Measurements from ENCODE around the gene ERRFI1.

ERRFI1 gene

DNA sequence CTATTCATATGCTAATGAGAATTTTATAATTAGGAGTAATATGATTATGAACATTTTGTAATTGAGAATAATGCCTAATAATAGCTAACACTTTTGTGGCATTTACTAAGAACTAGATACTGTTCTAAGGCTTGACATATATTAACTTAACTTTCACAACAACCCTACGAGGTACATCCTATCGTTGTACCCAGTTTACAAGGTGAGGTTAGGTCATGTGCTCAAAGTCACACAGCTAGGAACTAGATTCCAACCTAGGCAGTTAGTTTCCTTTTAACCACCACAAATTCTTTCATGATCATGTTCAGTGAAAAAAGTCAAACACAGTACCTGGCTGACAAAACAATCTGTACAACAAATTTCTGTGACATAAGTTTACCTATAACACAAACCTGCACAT is 13.0 kb upstream of the ERRFI1 start:
- no peak for TF ChIP-seq POLR2AphosphoS5 (IDR thresholded peaks at IDR 0.05; ENCODE audit: low read depth, low read length)
- TF ChIP-seq TAF1 (IDR thresholded peaks at IDR 0.05; ENCODE audit: borderline replicate concordance, low read depth, low read length), result no peak
- no peak for TF ChIP-seq POLR2A (IDR thresholded peaks at IDR 0.05; ENCODE audit: low read depth, low read length)
- FAIRE-seq (no peak), DNase-seq (ENCODE audit: insufficient read length) (no peak)

- TF ChIP-seq POLR2AphosphoS5 (IDR thresholded peaks at IDR 0.05; ENCODE audit: low read depth, low read length), result no peak
- TF ChIP-seq TAF1 (IDR thresholded peaks at IDR 0.05; ENCODE audit: borderline replicate concordance, low read depth, low read length), result no peak
- no peak for TF ChIP-seq POLR2A (IDR thresholded peaks at IDR 0.05; ENCODE audit: low read depth, low read length)
- no peak for DNase-seq (ENCODE audit: insufficient read length)
- no peak for FAIRE-seq
These were observed 9.2 kb upstream of the ERRFI1 start for GRCh38 chr1:8035289-8035688.

- no peak for FAIRE-seq
- no peak for TF ChIP-seq POLR2AphosphoS5 (IDR thresholded peaks at IDR 0.05; ENCODE audit: low read depth, low read length)
- no peak for TF ChIP-seq POLR2A (IDR thresholded peaks at IDR 0.05; ENCODE audit: low read depth, low read length)
- TF ChIP-seq TAF1 (IDR thresholded peaks at IDR 0.05; ENCODE audit: borderline replicate concordance, low read depth, low read length), result no peak
- DNase-seq (ENCODE audit: insufficient read length), result no peak
These were observed 7.2 kb upstream of the ERRFI1 start for GRCh38 chr1:8033322-8033721.

DNA sequence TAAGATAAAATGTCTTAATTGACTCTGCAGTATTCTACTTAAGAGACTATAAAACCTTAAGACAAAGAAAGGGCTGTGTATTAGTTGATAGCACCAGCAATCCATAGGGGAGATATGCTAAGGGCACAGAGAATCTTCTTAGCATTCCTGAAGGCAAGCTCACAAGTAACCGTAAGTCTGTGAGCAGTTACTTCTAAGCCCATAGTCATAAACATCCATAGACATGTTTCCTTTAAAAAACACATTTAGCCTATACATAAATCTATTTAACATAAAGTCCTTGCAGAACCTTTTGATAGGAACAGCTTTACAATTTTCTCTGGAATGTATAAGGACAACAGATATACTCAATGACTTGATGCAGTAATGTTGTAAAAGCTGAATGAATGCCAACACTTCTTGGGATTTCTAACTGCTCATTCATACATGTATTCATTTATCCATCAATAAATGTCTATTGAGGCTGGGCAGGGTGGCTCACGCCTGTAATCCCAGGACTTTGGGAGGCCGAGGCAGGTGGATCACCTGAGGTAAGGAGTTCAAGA is 6.3 kb upstream of the ERRFI1 start:
- FAIRE-seq (no peak), DNase-seq (ENCODE audit: insufficient read length) (no peak)
- TF ChIP-seq TAF1 (IDR thresholded peaks at IDR 0.05; ENCODE audit: borderline replicate concordance, low read depth, low read length), result no peak

DNA sequence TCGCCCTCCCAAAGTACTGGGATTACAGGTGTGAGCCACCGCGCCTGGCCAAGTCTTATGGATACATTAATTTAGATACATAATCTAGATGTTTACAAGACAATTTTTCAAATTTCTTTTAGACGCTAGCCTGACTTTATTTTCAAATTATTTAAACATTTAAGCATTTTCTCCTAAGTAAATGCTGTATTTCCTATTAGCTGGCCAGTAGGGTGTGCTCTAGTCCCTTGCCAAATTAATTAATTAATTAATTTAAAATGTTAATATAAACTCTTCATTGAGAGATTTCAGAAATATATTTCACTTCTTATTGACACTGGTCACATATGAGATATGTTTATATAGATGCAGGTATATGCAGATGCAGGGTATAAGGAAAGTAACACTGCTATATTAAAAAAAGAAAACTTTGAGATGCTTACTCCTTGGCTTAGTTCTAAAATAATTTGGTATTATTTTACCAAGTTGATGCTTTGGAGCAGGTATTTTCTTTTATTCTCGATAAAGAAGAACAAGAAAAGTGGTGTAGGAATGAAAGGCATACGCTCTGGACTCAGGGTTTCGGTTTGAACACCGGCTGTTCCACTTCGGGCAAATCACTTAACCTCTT is 5.2 kb upstream of the ERRFI1 start:
- DNase-seq (ENCODE audit: insufficient read length) (no peak), FAIRE-seq (no peak)
- no peak for TF ChIP-seq TAF1 (IDR thresholded peaks at IDR 0.05; ENCODE audit: borderline replicate concordance, low read depth, low read length)
- TF ChIP-seq POLR2A (IDR thresholded peaks at IDR 0.05; ENCODE audit: low read depth, low read length), result no peak
- TF ChIP-seq POLR2AphosphoS5 (IDR thresholded peaks at IDR 0.05; ENCODE audit: low read depth, low read length), result no peak

DNA sequence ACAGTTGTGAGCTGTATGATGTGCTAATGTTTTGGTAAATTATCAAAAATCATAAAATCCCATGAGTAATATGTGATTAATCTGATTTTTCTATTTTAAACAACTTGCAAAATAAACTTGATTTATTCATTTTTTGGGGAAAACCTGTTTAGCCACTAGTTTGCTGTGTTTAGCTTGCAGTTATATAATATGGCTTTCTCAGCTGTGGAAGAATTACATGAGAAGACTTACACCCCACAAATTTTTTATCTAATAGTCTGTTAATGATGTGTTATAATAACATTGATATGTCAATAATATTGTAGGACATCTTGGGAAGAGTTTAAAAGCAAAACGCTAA is 2.4 kb upstream of the ERRFI1 start:
- FAIRE-seq (no peak), DNase-seq (ENCODE audit: insufficient read length) (no peak)
- TF ChIP-seq POLR2A (IDR thresholded peaks at IDR 0.05; ENCODE audit: low read depth, low read length) (no peak), TAF1 (IDR thresholded peaks at IDR 0.05; ENCODE audit: borderline replicate concordance, low read depth, low read length) (no peak), POLR2AphosphoS5 (IDR thresholded peaks at IDR 0.05; ENCODE audit: low read depth, low read length) (no peak)

GRCh38 chr1:8027748-8028570 is 1.9 kb upstream of the ERRFI1 start:
- no peak for TF ChIP-seq POLR2AphosphoS5 (IDR thresholded peaks at IDR 0.05; ENCODE audit: low read depth, low read length)
- no peak for TF ChIP-seq TAF1 (IDR thresholded peaks at IDR 0.05; ENCODE audit: borderline replicate concordance, low read depth, low read length)
- TF ChIP-seq POLR2A (IDR thresholded peaks at IDR 0.05; ENCODE audit: low read depth, low read length), result no peak
- FAIRE-seq (no peak), DNase-seq (ENCODE audit: insufficient read length) (no peak)

DNA sequence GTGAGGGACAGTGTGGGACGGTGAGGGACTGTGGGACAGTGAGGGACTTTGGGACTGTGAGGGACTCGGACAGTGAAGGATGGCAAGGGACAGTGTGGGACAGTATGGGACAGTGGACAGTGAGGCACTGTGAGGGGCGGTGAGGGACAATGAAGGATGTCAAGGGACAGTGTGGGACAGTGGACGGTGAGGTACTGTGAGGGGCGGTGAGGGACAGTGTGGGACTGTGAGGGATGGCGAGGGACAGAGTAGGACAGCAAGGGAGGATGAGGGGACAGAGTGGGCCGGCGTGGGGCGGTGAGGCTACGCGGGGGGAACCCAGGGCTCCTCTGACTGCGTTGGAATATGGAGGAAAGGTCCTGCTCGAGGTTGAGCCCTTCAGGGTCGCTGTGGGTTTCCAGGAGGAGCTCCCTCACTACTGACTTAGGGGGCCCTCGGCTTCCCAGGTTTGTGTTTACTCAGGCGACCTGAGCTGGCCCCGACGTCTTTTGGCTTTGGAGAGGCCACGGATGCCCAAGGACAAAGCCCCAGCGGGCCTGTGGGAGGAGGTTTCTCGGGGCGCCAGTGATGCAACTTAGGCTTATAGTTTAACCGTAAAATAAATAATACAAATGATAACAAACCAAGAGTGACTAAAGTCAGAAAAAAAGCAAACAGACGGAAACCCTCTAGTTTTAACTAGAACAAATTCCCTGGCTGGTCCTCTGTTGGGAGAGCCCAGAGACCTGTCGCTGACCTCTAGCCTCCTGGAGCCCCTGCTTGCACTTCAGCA is 1.1 kb upstream of the ERRFI1 start:
- DNase-seq (ENCODE audit: insufficient read length) (no peak), FAIRE-seq (no peak)
- TF ChIP-seq POLR2A (IDR thresholded peaks at IDR 0.05; ENCODE audit: low read depth, low read length) (no peak), TAF1 (IDR thresholded peaks at IDR 0.05; ENCODE audit: borderline replicate concordance, low read depth, low read length) (no peak), POLR2AphosphoS5 (IDR thresholded peaks at IDR 0.05; ENCODE audit: low read depth, low read length) (no peak)

GRCh38 chr1:8025671-8026144 is 401 bp downstream of the ERRFI1 start:
- FAIRE-seq (no peak), DNase-seq (ENCODE audit: insufficient read length) (no peak)
- TF ChIP-seq TAF1 (IDR thresholded peaks at IDR 0.05; ENCODE audit: borderline replicate concordance, low read depth, low read length) (no peak), POLR2AphosphoS5 (IDR thresholded peaks at IDR 0.05; ENCODE audit: low read depth, low read length) (no peak), POLR2A (IDR thresholded peaks at IDR 0.05; ENCODE audit: low read depth, low read length) (no peak)

DNA sequence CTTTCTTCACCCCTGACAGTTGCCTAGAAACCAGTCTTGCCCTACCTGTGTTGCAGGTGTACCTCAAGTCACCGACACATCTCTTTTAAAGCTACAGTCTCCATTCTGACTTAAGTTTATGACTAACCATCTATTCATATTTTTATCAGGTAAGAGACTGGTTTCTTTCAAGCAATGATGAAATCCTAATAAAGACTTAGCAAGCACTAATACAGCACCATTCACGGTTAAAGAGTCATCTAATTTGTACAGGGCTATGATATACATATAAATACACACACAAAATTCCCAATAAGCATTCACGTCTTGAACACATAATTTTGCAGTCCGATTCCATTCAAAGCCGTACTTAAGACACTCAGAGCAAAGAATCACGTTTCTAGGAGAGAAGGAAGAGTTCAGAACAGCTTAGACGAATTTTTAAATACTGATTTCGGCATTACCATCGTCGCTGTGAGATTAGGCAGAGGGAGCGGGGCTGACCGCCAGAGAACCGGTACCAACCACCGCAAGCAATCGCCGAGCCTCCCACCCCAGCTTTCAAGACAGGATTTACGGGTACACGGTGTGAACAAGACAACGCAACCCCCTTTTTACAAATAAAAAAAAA is 943 bp downstream of the ERRFI1 start:
- DNase-seq (ENCODE audit: insufficient read length), result no peak
- FAIRE-seq, result no peak
- TF ChIP-seq TAF1 (IDR thresholded peaks at IDR 0.05; ENCODE audit: borderline replicate concordance, low read depth, low read length) (no peak), POLR2A (IDR thresholded peaks at IDR 0.05; ENCODE audit: low read depth, low read length) (no peak), POLR2AphosphoS5 (IDR thresholded peaks at IDR 0.05; ENCODE audit: low read depth, low read length) (no peak)

GRCh38 chr1:8024329-8024728 is 1.8 kb downstream of the ERRFI1 start:
- DNase-seq (ENCODE audit: insufficient read length) (no peak), FAIRE-seq (no peak)
- TF ChIP-seq POLR2A (IDR thresholded peaks at IDR 0.05; ENCODE audit: low read depth, low read length) (no peak), POLR2AphosphoS5 (IDR thresholded peaks at IDR 0.05; ENCODE audit: low read depth, low read length) (no peak), TAF1 (IDR thresholded peaks at IDR 0.05; ENCODE audit: borderline replicate concordance, low read depth, low read length) (no peak)

Data from GM12892 (cell line).